ENCODE measurements around the gene CBFA2T2. TPM values are rescaled to one million over a fixed set of nuclear protein-coding genes. Genes with fewer than 3 reads are reported as not detected.
A peak's percentile ranks its signal among the peaks of the same experiment; 100 is the strongest.

CBFA2T2 gene
- total RNA-seq, 1 donor: 5.6 TPM

- DNase-seq (ENCODE audit: low read depth): no peak
- TF ChIP-seq CTCF (IDR thresholded peaks at IDR 0.05; ENCODE audit: insufficient read depth, low read depth, low read length): no peak
- H3K4me3 ChIP-seq (ENCODE audit: low read depth, low read length): no peak overlapping the region
These were observed 112.0 kb downstream of the CBFA2T2 start for GRCh38 chr20:33601861-33602260.

DNA sequence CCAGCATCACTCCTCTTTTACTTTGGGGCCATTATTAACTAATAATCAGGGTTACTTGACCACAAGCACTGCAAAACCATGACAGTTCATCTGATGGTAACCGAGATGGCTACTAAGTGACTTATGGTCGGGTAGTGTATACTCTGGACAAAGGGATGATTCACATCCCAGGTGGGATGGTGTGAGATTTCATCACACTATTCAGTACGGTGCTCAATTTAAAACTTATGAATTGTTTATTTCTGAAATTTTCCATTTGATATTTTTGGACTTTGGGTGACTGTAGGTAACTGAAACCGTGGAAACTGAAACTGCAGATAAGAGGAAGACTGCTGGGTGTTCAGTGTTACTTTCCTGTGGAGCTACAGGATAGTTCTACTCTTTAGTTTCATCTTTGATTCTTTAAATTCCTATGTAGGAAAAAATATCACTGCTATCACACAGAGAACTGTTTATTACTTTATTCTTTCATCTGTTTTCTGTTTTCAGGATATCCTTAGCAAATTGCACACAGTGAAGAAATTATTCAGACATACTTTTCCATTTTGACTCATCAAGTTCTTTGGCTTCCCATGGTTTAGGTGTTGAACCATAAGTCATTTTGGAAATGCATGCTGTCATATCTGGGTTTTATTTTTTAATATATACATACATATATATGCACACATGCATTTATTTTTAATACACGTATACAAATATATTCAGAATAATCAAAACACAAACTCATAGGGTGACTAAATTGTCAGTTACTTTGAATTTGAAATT, 113.1 kb downstream of the CBFA2T2 start:
- no peak overlapping the region for H3K4me3 ChIP-seq (ENCODE audit: low read depth, low read length)
- TF ChIP-seq CTCF (IDR thresholded peaks at IDR 0.05; ENCODE audit: insufficient read depth, low read depth, low read length): no peak
- peak; percentile 11 for DNase-seq (ENCODE audit: low read depth)

GRCh38 chr20:33604084-33604990, 114.4 kb downstream of the CBFA2T2 start:
- no peak overlapping the region for H3K4me3 ChIP-seq (ENCODE audit: low read depth, low read length)
- TF ChIP-seq CTCF (IDR thresholded peaks at IDR 0.05; ENCODE audit: insufficient read depth, low read depth, low read length): no peak
- DNase-seq (ENCODE audit: low read depth): no peak

DNA sequence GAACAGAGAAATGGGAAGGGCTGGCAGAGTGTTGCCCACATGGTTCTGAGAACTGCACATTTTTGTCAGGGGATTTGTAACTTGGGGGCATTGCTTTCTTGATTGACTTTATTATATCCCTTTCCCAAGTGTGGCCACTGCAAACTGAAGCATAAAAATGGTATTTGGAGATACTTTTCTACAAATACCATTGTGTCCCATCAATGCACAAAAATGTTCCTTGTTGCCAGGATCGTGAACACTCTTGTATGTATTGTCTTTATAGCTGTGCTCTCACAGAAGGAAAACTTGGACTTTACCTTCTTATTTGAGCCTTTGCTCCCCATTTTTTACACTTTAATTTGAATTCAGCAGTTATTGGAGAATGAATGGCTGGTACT, 115.1 kb downstream of the CBFA2T2 start:
- DNase-seq (ENCODE audit: low read depth): no peak
- H3K4me3 ChIP-seq (ENCODE audit: low read depth, low read length): no peak overlapping the region
- TF ChIP-seq CTCF (IDR thresholded peaks at IDR 0.05; ENCODE audit: insufficient read depth, low read depth, low read length): no peak

DNA sequence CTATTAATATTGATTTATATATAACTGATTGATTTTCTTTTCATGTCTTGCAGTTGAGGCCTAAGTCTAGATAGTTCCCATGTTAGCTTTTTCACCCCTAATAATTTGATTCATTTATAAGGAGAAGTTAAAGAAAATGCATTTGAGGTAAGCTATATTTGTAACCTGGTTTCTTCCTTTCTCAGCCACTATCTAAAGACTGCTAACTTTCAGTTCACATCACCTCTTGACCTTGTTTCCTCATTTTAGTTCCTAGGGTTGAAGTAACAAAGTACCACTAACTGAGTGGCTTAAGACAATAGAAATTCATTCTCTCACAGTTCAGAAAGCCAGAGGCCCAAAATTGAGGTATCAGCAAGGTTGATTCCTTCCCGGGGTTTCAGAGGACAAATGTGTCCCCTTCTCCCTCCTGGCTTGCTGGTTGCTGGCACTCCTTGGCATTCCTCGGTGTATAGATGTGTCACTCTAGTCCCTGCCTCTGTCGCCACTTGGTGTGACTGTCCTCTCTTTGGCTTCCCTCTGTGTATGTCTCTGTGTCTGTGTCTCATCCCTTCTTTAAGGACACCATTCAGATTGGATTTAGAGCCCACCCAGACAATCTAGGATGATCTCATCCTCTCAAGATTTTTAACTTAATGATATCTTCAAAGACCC, 116.3 kb downstream of the CBFA2T2 start:
- TF ChIP-seq CTCF (IDR thresholded peaks at IDR 0.05; ENCODE audit: insufficient read depth, low read depth, low read length): no peak
- no peak overlapping the region for H3K4me3 ChIP-seq (ENCODE audit: low read depth, low read length)
- no peak for DNase-seq (ENCODE audit: low read depth)

DNA sequence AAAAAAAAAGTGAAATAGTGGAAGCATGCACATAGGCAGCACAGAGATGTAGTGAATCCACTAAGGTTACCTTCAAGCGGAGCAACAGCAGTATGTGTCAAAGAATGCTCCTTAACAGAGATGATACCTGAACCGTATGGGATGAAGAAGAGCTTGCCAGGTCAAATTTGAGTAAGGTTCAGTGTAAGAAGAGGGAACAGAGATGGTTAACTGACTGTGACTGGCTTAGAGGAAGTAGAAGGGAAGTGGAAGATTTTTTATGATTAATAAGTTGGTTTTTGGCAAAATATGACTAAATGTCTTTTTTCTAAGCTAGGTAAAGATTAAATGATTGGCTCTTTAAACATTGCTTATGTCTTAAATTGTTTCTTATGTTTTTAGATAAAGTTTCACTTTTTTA, 119.6 kb downstream of the CBFA2T2 start:
- no peak for TF ChIP-seq CTCF (IDR thresholded peaks at IDR 0.05; ENCODE audit: insufficient read depth, low read depth, low read length)
- DNase-seq (ENCODE audit: low read depth): no peak
- no peak overlapping the region for H3K4me3 ChIP-seq (ENCODE audit: low read depth, low read length)

Measured in fibroblast of villous mesenchyme (primary cell).